Measurements from ENCODE around the gene TIPARP. TPM values are rescaled to one million over a fixed set of nuclear protein-coding genes. Genes with fewer than 3 reads are reported as not detected.
"Not testable (repeated sequence)": the region's sequence is repeated elsewhere in the genome, so short reads cannot be mapped to it uniquely, and the experiment has no call there.

Gene TIPARP
- total RNA-seq, 2 experiments from 2014 or later: 10.0 to 13.4 TPM

DNA sequence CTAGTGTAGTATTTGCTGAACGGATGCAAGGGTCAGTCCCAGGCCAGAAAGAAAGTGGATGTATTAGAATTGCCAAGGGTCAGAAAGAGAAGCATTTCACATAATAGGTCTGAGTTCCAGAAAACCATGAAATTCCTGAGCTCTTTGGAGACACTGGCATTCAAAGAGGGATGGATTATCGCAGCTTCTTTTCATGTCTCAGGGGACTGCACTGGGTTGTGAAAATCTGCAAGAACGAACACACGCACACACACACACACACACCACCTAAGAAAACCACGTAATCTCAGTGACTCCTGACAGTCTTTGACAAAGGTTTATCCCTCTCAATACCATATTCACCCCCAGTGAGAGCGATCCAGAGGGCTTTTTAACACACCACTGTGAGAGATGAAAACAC is 57.9 kb downstream of the TIPARP start:
- Histone ChIP-seq H3K79me2 (ENCODE audit: insufficient read depth, low read depth, low read length) (no peaks in the 10 kb centered on the region), H3K4me3 (ENCODE audit: low read depth, low read length, poor library complexity, severe bottlenecking) (no peak overlapping the region), H3K9me2 (ENCODE audit: insufficient read depth, low read length) (no peaks in the 10 kb centered on the region), H3K4me2 (ENCODE audit: low read length) (no peak overlapping the region), H3K27ac (ENCODE audit: low read depth, low read length, poor library complexity, severe bottlenecking) (no peak overlapping the region), H3K36me3 (ENCODE audit: insufficient read depth, low read length) (no peaks in the 10 kb centered on the region), H2AFZ (ENCODE audit: low read length) (no peak overlapping the region), H3K9me3 (ENCODE audit: low read length) (no peaks in the 10 kb centered on the region), H3K4me1 (ENCODE audit: insufficient read depth, low read length, poor library complexity, severe bottlenecking) (no peaks in the 10 kb centered on the region), H4K20me1 (ENCODE audit: insufficient read depth, low read length) (no peaks in the 10 kb centered on the region)
- ChIA-PET CTCF (ENCODE audit: unreplicated experiment) (no interaction called here), POLR2A (interaction anchor here (0.6 to 0.7 kb wide), 2 partner anchors 32 to 868 kb away, joined by 3 to 4 read pairs; no protein-coding TSS in a partner anchor)
- BruUV-seq (replicated peaks): no TSS peak
- no peak for DNase-seq (ENCODE audit: low spot score)
- TF ChIP-seq CTCF (conservative IDR thresholded peaks at IDR 0.05; ENCODE audit: low read length): no peak
- no peak for TF ChIP-seq EZH2phosphoT487 (IDR thresholded peaks at IDR 0.05; ENCODE audit: borderline replicate concordance, low read depth, low read length)
- intact Hi-C loops (cut with micrococcal nuclease; ENCODE audit: unreplicated experiment): no loop called here

GRCh38 chr3:156732715-156733421 is 58.5 kb downstream of the TIPARP start:
- Histone ChIP-seq H2AFZ (ENCODE audit: low read length) (no peak overlapping the region), H3K27ac (ENCODE audit: low read depth, low read length, poor library complexity, severe bottlenecking) (no peak overlapping the region), H4K20me1 (ENCODE audit: insufficient read depth, low read length) (no peaks in the 10 kb centered on the region), H3K4me3 (ENCODE audit: low read depth, low read length, poor library complexity, severe bottlenecking) (no peak overlapping the region), H3K4me2 (ENCODE audit: low read length) (no peak overlapping the region), H3K9me3 (ENCODE audit: low read length) (no peaks in the 10 kb centered on the region), H3K9me2 (ENCODE audit: insufficient read depth, low read length) (no peaks in the 10 kb centered on the region), H3K79me2 (ENCODE audit: insufficient read depth, low read depth, low read length) (no peaks in the 10 kb centered on the region), H3K4me1 (ENCODE audit: insufficient read depth, low read length, poor library complexity, severe bottlenecking) (no peaks in the 10 kb centered on the region), H3K36me3 (ENCODE audit: insufficient read depth, low read length) (no peaks in the 10 kb centered on the region)
- intact Hi-C loops (cut with micrococcal nuclease; ENCODE audit: unreplicated experiment): no loop called here
- POLR2A ChIA-PET: interaction anchor here (0.6 to 1.3 kb wide), 2 partner anchors 115 to 869 kb away, joined by 3 to 4 read pairs; no protein-coding TSS in a partner anchor
- DNase-seq (ENCODE audit: low spot score): no peak
- BruUV-seq (replicated peaks): no TSS peak
- no peak for TF ChIP-seq EZH2phosphoT487 (IDR thresholded peaks at IDR 0.05; ENCODE audit: borderline replicate concordance, low read depth, low read length)
- TF ChIP-seq CTCF (conservative IDR thresholded peaks at IDR 0.05; ENCODE audit: low read length): no peak
- CTCF ChIA-PET (ENCODE audit: unreplicated experiment): no interaction called here

GRCh38 chr3:156734661-156735060 is 60.3 kb downstream of the TIPARP start:
- H3K27ac ChIP-seq (ENCODE audit: low read depth, low read length, poor library complexity, severe bottlenecking); H3K4me1 ChIP-seq (ENCODE audit: insufficient read depth, low read length, poor library complexity, severe bottlenecking); H3K4me3 ChIP-seq (ENCODE audit: low read depth, low read length, poor library complexity, severe bottlenecking); BruUV-seq (replicated peaks); H4K20me1 ChIP-seq (ENCODE audit: insufficient read depth, low read length); intact Hi-C loops (cut with micrococcal nuclease; ENCODE audit: unreplicated experiment); H2AFZ ChIP-seq (ENCODE audit: low read length); H3K4me2 ChIP-seq (ENCODE audit: low read length); H3K36me3 ChIP-seq (ENCODE audit: insufficient read depth, low read length); DNase-seq (ENCODE audit: low spot score); H3K79me2 ChIP-seq (ENCODE audit: insufficient read depth, low read depth, low read length); H3K9me3 ChIP-seq (ENCODE audit: low read length); H3K9me2 ChIP-seq (ENCODE audit: insufficient read depth, low read length): not testable (repeated sequence)
- POLR2A ChIA-PET: interaction anchor here (0.6 to 1.4 kb wide), 3 partner anchors 10 to 120 kb away, joined by 3 to 4 read pairs (median 3); no protein-coding TSS in a partner anchor
- CTCF ChIA-PET (ENCODE audit: unreplicated experiment): interaction anchor here (0.7 kb wide), 1 partner anchor 398 kb away, joined by 3 read pairs; no protein-coding TSS in a partner anchor

Data from OCI-LY7 (cell line).